Transverse colon (tissue), 4 donors: ENCODE measurements around the gene TAGAP.

Experiments used
- CTCF ChIP-seq, 5 experiments: fragments of 200-600 bp in 3 of 5; fragments of 450-650 bp in 2 of 5; sonication (generic) in 3 of 5; IDR thresholded peaks; 1 replicate in 2 of 5; 2 replicates in 3 of 5; pipeline ENCODE4 v1.5.1; 2016 to 2017; ENCODE audit warnings: antibody characterized with exemption in 5 of 5, inconsistent platforms in 3 of 5, mild to moderate bottlenecking in 2 of 5, moderate library complexity in 1 of 5
- EP300 ChIP-seq: sonication (generic); formaldehyde crosslinking; IDR thresholded peaks from one replicate; pipeline ENCODE4 v1.6.1; 2017; ENCODE audit warnings: antibody characterized with exemption, low read depth
- POLR2A ChIP-seq: fragments of 450-650 bp; IDR thresholded peaks from one replicate; pipeline ENCODE4 v1.6.1; 2016; ENCODE audit warnings: antibody characterized with exemption, mild to moderate bottlenecking, moderate library complexity
- POLR2AphosphoS5 ChIP-seq, 3 donors: sonication (generic); formaldehyde crosslinking; IDR thresholded peaks; one replicate each; pipeline ENCODE4 v1.6.1; 2016; ENCODE audit warnings: antibody characterized with exemption in 3 of 3

GRCh38 chr6:159002432-159003155 lies 42.2 kb downstream of the TAGAP start:
- TF ChIP-seq CTCF (IDR thresholded peaks at IDR 0.05) (no peak), EP300 (no peak), POLR2A (no peak), POLR2AphosphoS5 (IDR thresholded peaks at IDR 0.05) (no peak)
